CD14-positive monocyte (primary cell): ENCODE data around the gene SMARCC1. TPM values are rescaled to one million over a fixed set of nuclear protein-coding genes. Genes with fewer than 3 reads are reported as not detected.

Experiments used
- DNase-seq, 3 donors: peaks; one replicate each; pipeline ENCODE4 v3.0.0-alpha.2; 2011 to 2022
- H2AFZ ChIP-seq: 2 replicates; pipeline ENCODE4 v1.6.0; 2012; ENCODE audit warnings: mild to moderate bottlenecking, low read depth, low read length, inconsistent platforms; ENCODE audit not compliant: insufficient read depth, poor library complexity, severe bottlenecking
- H3K27ac ChIP-seq, 2 donors: 1 replicate in 1 of 2; 2 replicates in 1 of 2; pipeline ENCODE4 v1.5.1; 2012 to 2013; ENCODE audit warnings: low read length in 2 of 2, control low read depth in 1 of 2, inconsistent platforms in 1 of 2, low read depth in 1 of 2, mild to moderate bottlenecking in 1 of 2
- H3K27me3 ChIP-seq, 2 donors: one replicate each; pipeline versions ENCODE4 v1.6.0 to v1.6.1; 2011 to 2013; ENCODE audit warnings: low read length in 2 of 2; ENCODE audit not compliant: control insufficient read depth in 2 of 2, insufficient read depth in 2 of 2
- H3K36me3 ChIP-seq, 2 donors: replicated peaks in 1 of 2; 1 replicate in 1 of 2; 2 replicates in 1 of 2; pipeline versions ENCODE4 v1.5.1 to v1.6.1; 2012 to 2013; ENCODE audit warnings: low read length in 2 of 2, control low read depth in 1 of 2, inconsistent platforms in 1 of 2, mild to moderate bottlenecking in 1 of 2; ENCODE audit not compliant: insufficient read depth in 2 of 2, control insufficient read depth in 1 of 2
- H3K4me1 ChIP-seq, 2 donors: 1 replicate in 1 of 2; 2 replicates in 1 of 2; pipeline versions ENCODE4 v1.5.1 to v1.6.1; 2012 to 2013; ENCODE audit warnings: low read length in 2 of 2, control low read depth in 1 of 2, inconsistent platforms in 1 of 2, mild to moderate bottlenecking in 1 of 2, moderate library complexity in 1 of 2; ENCODE audit not compliant: insufficient read depth in 2 of 2, control insufficient read depth in 1 of 2
- H3K4me2 ChIP-seq: replicated peaks from 2 replicates; pipeline ENCODE3; 2012; ENCODE audit warnings: low read length, moderate library complexity, mild to moderate bottlenecking; ENCODE audit not compliant: poor library complexity, severe bottlenecking; ENCODE audit errors: extremely low read depth
- H3K4me3 ChIP-seq, 3 experiments: fragments of 200-600 bp in 1 of 3; sonication (generic) in 1 of 3; replicated peaks in 1 of 3; 1 replicate in 2 of 3; 2 replicates in 1 of 3; pipeline ENCODE4 v1.5.1; 2011 to 2013; ENCODE audit warnings: low read length in 3 of 3, mild to moderate bottlenecking in 3 of 3, control low read depth in 2 of 3, low read depth in 2 of 3, inconsistent platforms in 1 of 3, moderate library complexity in 1 of 3
- H3K79me2 ChIP-seq: 2 replicates; pipeline ENCODE4 v1.6.0; 2012; ENCODE audit warnings: mild to moderate bottlenecking, control low read depth, inconsistent platforms, low read length, moderate library complexity; ENCODE audit not compliant: insufficient read depth
- H3K9ac ChIP-seq: 2 replicates; pipeline ENCODE4 v1.6.0; 2017; ENCODE audit warnings: low read length, mild to moderate bottlenecking; ENCODE audit not compliant: insufficient read depth, poor library complexity, severe bottlenecking
- H3K9me3 ChIP-seq, 2 donors: replicated peaks in 1 of 2; 1 replicate in 1 of 2; 2 replicates in 1 of 2; pipeline versions ENCODE4 v1.5.1 to v1.6.1; 2012 to 2013; ENCODE audit warnings: low read length in 2 of 2, control low read depth in 1 of 2; ENCODE audit not compliant: control insufficient read depth in 1 of 2, insufficient read depth in 1 of 2
- H4K20me1 ChIP-seq: 2 replicates; pipeline ENCODE4 v1.6.0; 2012; ENCODE audit warnings: mild to moderate bottlenecking, low read length, control low read depth, moderate library complexity; ENCODE audit not compliant: insufficient read depth
- H3K27ac Mint-ChIP-seq, 7 donors: one replicate each; pipeline ENCODE4 v1.8.0; 2020; ENCODE audit warnings: mild to moderate bottlenecking in 7 of 7, mixed read lengths in 7 of 7, moderate library complexity in 6 of 7, inconsistent platforms in 2 of 7
- H3K27me3 Mint-ChIP-seq, 3 donors: one replicate each; pipeline ENCODE4 v1.8.0; 2021 to 2022; ENCODE audit warnings: low read depth in 3 of 3, mild to moderate bottlenecking in 3 of 3, mixed read lengths in 3 of 3, moderate library complexity in 3 of 3, inconsistent platforms in 1 of 3
- H3K36me3 Mint-ChIP-seq, 2 donors: one replicate each; pipeline ENCODE4 v1.8.0; 2020; ENCODE audit warnings: mixed read lengths in 2 of 2, inconsistent platforms in 1 of 2, mild to moderate bottlenecking in 1 of 2
- H3K4me1 Mint-ChIP-seq: one replicate; pipeline ENCODE4 v1.8.0; 2020; ENCODE audit warnings: mild to moderate bottlenecking, mixed read lengths
- H3K4me3 Mint-ChIP-seq, 2 donors: one replicate each; pipeline ENCODE4 v1.8.0; 2020; ENCODE audit warnings: mild to moderate bottlenecking in 2 of 2, mixed read lengths in 2 of 2, moderate library complexity in 1 of 2
- H3K9me3 Mint-ChIP-seq, 7 donors: one replicate each; pipeline ENCODE4 v1.8.0; 2020 to 2022; ENCODE audit warnings: mixed read lengths in 7 of 7, mild to moderate bottlenecking in 6 of 7, moderate library complexity in 6 of 7, inconsistent platforms in 2 of 7
- WGBS: methylation state at CpG from one replicate; pipeline ENCODE4 v1.1.5; 2013; ENCODE audit warnings: missing lambda C conversion rate; ENCODE audit not compliant: insufficient coverage; 5-methylcytosine and 5-hydroxymethylcytosine counted together
- intact Hi-C, 2 donors: fragments of 100-400 bp; cut with micrococcal nuclease; formaldehyde crosslinking; loops; one replicate each; pipeline versions ENCODE4 v1.15.0 to v1.15.1; 2023
- polyA plus RNA-seq, 3 donors: library from polyadenylated mRNA; depleted of rRNA in 1 of 3; unstranded in 2 of 3; stranded (reverse) in 1 of 3; fragments of 300-500 nt in 2 of 3; fragments of >200 nt in 1 of 3; fragmentation: Illumina TruSeq in 2 of 3; gene quantifications; 1 replicate in 2 of 3; 2 replicates in 1 of 3; pipeline ENCODE4 v1.2.3, GENCODE V29; 2012 to 2021
- TF ChIP-seq, protein P1 (sequence below): fragments of 200-600 bp; IDR thresholded peaks from one replicate; pipeline ENCODE4 v1.8.0; 2022; ENCODE audit warnings: antibody characterized with exemption, mild to moderate bottlenecking

SMARCC1 gene
- polyA plus RNA-seq, 3 donors: 8.8 to 33.5 (median 20.5) TPM

GRCh38 chr3:47556351-47556750 is 225.3 kb downstream of the SMARCC1 start:
- intact Hi-C loops: no loop called here
- Mint-ChIP-seq H3K27me3 (peaks cover 3 to 5% (median 3%) of the 10 kb centered on the region in 3 donors), H3K4me3 (no peak overlapping the region), H3K27ac (no peak overlapping the region), H3K4me1 (no peaks in the 10 kb centered on the region), H3K36me3 (no peaks in the 10 kb centered on the region), H3K9me3 (no peaks in the 10 kb centered on the region)
- H3K79me2 ChIP-seq: no peaks in the 10 kb centered on the region
- no peak overlapping the region for H3K9ac ChIP-seq
- H3K27me3 ChIP-seq: no peaks in the 10 kb centered on the region
- no peaks in the 10 kb centered on the region for H4K20me1 ChIP-seq
- no peak overlapping the region for H3K27ac ChIP-seq
- H3K4me2 ChIP-seq: no peak overlapping the region
- no peaks in the 10 kb centered on the region for H3K4me1 ChIP-seq
- H3K4me3 ChIP-seq: no peak overlapping the region
- no peak for DNase-seq
- H2AFZ ChIP-seq: no peak overlapping the region
- TF ChIP-seq, protein P1, sequence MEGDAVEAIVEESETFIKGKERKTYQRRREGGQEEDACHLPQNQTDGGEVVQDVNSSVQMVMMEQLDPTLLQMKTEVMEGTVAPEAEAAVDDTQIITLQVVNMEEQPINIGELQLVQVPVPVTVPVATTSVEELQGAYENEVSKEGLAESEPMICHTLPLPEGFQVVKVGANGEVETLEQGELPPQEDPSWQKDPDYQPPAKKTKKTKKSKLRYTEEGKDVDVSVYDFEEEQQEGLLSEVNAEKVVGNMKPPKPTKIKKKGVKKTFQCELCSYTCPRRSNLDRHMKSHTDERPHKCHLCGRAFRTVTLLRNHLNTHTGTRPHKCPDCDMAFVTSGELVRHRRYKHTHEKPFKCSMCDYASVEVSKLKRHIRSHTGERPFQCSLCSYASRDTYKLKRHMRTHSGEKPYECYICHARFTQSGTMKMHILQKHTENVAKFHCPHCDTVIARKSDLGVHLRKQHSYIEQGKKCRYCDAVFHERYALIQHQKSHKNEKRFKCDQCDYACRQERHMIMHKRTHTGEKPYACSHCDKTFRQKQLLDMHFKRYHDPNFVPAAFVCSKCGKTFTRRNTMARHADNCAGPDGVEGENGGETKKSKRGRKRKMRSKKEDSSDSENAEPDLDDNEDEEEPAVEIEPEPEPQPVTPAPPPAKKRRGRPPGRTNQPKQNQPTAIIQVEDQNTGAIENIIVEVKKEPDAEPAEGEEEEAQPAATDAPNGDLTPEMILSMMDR: no peak
- WGBS: 100% methylated on average over 1 of the region's 2 CpGs
- H3K9me3 ChIP-seq: no peaks in the 10 kb centered on the region
- H3K36me3 ChIP-seq: no peaks in the 10 kb centered on the region

DNA sequence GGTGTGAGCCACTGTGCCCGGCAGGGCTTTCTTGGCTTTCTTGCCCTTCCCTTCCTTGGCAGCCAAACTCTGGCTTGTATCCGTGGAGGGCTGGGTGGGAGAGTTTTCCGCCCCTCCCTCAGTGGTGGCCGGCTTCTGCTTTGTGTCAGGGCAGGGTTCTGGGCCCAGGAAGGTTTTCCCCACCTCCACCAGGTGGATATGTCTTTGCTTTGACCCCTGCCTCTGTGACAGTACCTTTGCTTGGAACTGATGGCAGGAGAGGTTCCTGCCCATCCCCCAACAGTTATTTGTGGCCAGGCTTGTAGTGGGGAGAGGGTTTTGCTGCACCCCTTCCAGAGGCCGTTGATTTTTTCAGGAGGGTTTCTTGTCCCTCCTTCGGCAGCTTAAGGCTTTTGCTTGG is 227.4 kb downstream of the SMARCC1 start:
- Histone ChIP-seq H3K27ac (no peak overlapping the region), H3K79me2 (no peaks in the 10 kb centered on the region), H3K9me3 (no peaks in the 10 kb centered on the region), H3K27me3 (no peaks in the 10 kb centered on the region), H3K9ac (no peak overlapping the region), H2AFZ (no peak overlapping the region), H3K4me2 (no peak overlapping the region), H4K20me1 (no peaks in the 10 kb centered on the region), H3K4me1 (no peaks in the 10 kb centered on the region), H3K4me3 (no peak overlapping the region), H3K36me3 (no peaks in the 10 kb centered on the region)
- TF ChIP-seq, protein P1: no peak
- H3K4me1 Mint-ChIP-seq: peaks cover 2% of the 10 kb centered on the region
- no peaks in the 10 kb centered on the region for H3K36me3 Mint-ChIP-seq
- H3K9me3 Mint-ChIP-seq: peaks cover 0 to 1% (median 0%) of the 10 kb centered on the region in 7 donors
- no CpG with 5 or more reads among the region's 6 CpGs for WGBS
- peaks cover 3 to 8% (median 3%) of the 10 kb centered on the region in 3 donors for H3K27me3 Mint-ChIP-seq
- H3K4me3 Mint-ChIP-seq: no peak overlapping the region
- intact Hi-C loops: no loop called here
- H3K27ac Mint-ChIP-seq: no peak overlapping the region
- DNase-seq: no peak
